ENCODE data around the gene PVALB.
A peak's percentile ranks its signal among the peaks of the same experiment; 100 is the strongest.

The PVALB gene

DNA sequence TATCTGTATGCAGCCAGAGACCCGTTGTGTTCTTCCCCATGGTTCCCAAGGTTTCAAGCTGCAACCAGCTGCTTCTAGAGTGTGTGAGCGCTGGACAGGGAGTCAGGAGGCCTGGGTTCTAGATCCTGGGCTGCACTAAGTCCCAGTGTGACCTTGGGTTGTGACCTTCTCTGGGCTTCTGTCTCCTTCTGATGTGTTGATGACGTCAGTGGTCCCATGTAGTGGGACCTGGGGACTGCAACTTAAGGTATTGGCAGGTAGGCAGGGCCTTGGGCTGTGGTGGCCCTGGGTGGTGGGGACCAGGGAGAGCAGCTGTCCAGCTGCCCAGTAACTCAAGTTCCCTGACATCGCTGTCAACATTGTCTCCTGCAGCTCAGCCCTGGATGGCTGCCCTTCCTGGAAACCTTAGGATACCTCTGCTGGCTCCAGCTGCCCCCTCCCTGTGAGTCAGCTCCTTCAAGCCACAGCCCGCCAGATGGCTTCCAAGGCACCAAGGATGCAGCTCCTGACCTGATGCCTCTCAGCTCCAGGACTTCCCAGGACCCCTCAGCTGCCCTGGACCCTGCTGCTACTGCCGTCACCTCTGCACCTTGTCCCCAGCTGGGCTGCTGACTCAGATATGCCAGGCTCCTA is 1.3 kb upstream of the PVALB start:
- in situ Hi-C loops (cut with HindIII; ENCODE audit: low pct_unique_long_range_greater_than_20kb, low sequenced_read_pairs) = no loop called here
- TF ChIP-seq JUND (IDR thresholded peaks at IDR 0.05; ENCODE audit: low read depth) = no peak
- no peak for DNase-seq (ENCODE audit: low read depth in 1 of 2, low spot score in 1 of 2)

DNA sequence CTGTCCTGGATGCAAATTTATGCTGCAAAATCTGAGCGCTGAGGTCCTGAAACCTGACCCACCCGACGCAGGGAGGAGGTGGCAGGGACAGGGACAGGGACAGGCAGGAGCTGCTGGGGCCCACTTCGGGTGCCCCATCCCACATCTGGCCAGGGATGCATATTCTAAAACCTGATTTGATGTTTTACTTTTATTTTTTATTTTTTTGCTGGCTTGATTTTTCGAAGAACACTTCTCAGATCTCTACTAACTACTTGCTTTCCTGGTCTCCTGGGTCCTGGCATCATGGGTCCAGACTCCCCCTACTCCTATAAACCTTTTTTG is 652 bp upstream of the PVALB start:
- DNase-seq (ENCODE audit: low read depth in 1 of 2, low spot score in 1 of 2) = no peak
- no peak for TF ChIP-seq JUND (IDR thresholded peaks at IDR 0.05; ENCODE audit: low read depth)
- in situ Hi-C loops (cut with HindIII; ENCODE audit: low pct_unique_long_range_greater_than_20kb, low sequenced_read_pairs) = no loop called here

DNA sequence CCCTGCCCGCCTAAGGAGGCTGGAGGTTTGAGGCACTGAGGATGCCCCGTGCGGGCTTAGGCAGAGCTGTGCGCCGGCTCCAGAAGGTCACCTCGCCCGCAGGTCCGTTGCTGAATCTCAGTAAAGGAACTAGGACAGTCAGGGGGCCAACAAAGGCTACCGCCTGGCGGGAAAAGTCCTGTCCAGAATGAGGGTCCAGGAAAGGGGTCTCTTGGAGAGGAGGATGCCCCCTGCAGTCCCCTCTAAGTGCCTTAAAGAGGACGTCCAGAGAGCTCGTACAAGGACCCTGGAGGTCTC is 548 bp downstream of the PVALB start:
- no peak for DNase-seq (ENCODE audit: low read depth in 1 of 2, low spot score in 1 of 2)
- in situ Hi-C loops (cut with HindIII; ENCODE audit: low pct_unique_long_range_greater_than_20kb, low sequenced_read_pairs) = no loop called here
- TF ChIP-seq JUND (IDR thresholded peaks at IDR 0.05; ENCODE audit: low read depth) = no peak

DNA sequence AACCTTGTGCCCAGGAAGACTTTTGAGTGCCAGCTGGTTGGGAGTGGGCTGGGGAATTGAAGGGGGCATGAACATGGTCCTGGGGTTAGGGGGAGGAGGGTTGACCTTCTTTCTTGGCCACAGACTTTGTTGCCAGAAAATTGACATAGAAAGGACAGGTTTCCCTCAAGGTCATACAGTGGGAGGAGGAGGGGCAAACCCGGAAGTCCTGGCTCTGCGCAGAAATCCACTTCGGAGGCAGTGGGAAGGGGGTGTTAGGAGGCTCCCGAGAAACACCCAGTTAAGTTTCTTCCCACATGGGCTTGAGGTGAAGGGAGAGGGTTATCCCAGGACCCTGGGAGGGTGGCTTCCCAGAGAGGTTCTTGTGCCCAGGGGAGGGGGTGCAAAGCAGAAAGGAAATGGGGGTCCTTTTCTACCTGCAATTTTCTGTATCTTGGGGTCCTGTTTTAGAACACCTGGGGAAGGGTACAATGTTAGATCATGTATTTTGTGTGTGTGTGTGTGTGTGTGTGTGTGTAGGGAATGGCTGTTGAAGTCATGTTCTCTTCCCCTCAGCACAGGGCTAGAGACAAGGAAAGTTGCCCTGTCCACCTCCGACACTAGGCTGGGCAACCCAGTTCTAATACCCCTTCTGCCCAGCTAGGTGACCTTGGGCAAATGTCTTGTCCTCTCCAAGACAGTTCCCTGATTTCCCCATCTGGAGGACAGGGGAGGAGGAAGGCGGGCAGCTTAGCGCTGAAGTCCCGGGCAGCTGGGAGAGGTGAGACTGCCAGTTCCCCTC is 1.1 kb downstream of the PVALB start:
- TF ChIP-seq JUND (IDR thresholded peaks at IDR 0.05; ENCODE audit: low read depth) = no peak
- in situ Hi-C loops (cut with HindIII; ENCODE audit: low pct_unique_long_range_greater_than_20kb, low sequenced_read_pairs) = no loop called here
- DNase-seq (ENCODE audit: low read depth in 1 of 2, low spot score in 1 of 2) = no peak

DNA sequence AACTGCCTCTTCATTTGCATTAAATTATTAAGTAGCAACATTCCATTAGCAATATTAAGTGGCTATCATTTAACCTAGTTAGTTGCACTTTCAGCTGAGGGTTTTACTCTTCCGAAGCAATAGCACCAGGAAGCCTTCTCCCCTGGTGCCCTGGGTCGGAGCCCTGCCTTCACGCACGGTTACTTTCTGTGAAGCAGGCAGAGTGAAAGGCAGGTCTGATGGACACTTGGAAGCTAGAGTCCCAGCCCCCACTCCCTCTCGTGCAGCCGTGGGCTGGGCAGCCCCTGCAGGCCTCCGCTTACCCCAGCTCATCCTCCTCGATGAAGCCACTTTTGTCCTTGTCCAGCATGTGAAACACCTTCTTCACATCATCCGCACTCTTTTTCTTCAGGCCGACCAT is 2.0 kb downstream of the PVALB start:
- in situ Hi-C loops (cut with HindIII; ENCODE audit: low pct_unique_long_range_greater_than_20kb, low sequenced_read_pairs) = no loop called here
- no peak for TF ChIP-seq JUND (IDR thresholded peaks at IDR 0.05; ENCODE audit: low read depth)
- DNase-seq (ENCODE audit: low read depth in 1 of 2, low spot score in 1 of 2) = no peak

DNA sequence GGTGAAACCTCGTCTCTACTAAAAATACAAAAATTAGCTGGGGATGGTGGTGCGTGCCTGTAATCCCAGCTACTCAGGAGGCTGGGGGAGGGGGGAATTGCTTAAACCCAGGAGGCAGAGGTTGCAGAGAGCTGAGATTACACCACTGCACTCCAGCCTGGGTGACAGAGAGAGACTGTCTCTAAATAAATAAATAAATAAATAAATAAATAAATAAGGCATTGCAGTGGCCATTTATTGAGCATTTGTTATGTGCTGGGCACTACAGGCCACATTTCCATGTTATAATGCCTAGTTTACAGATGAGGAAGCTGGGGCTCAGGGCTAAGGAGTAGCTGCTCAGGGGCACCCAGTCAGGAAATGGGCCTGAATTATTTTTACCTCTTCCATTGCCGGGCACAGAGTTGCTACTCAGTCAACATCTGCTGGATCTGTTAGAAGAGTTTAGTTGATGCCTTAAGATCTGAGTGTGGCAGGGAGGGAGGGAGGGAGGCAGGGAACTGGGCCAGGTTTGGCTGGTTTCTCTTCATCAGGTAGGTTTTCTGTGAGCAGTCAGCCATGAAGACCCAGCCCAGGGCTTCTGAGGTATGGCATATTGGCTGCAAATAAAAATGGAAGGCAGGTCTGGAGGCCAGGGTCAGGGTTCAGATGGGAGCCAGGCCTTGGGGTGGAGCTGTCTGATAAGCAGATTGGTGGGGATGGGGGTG is 5.6 kb downstream of the PVALB start:
- TF ChIP-seq JUND (IDR thresholded peaks at IDR 0.05; ENCODE audit: low read depth) = no peak
- DNase-seq (ENCODE audit: low read depth in 1 of 2, low spot score in 1 of 2) = no peak
- in situ Hi-C loops (cut with HindIII; ENCODE audit: low pct_unique_long_range_greater_than_20kb, low sequenced_read_pairs) = no loop called here

DNA sequence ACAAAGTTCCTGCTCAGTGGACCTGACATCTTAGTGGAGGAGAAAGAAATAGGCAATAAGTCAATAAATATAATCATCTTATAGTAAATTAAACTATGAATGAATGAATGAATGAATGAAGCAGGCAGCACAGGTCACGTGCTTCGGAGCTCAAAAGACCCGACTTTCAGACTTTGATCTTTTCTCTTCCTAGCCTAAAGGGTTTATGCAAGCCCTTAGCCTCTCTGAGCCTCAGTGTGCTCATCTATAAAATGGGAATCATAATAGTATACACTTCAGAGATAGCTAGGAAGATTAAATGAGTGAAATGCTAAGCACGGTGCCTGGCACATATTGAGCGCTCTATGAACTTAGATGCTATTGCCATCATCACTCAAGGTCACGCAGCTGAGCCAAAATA is 7.5 kb downstream of the PVALB start:
- no peak for DNase-seq (ENCODE audit: low read depth in 1 of 2, low spot score in 1 of 2)
- in situ Hi-C loops (cut with HindIII; ENCODE audit: low pct_unique_long_range_greater_than_20kb, low sequenced_read_pairs) = no loop called here
- no peak for TF ChIP-seq JUND (IDR thresholded peaks at IDR 0.05; ENCODE audit: low read depth)

DNA sequence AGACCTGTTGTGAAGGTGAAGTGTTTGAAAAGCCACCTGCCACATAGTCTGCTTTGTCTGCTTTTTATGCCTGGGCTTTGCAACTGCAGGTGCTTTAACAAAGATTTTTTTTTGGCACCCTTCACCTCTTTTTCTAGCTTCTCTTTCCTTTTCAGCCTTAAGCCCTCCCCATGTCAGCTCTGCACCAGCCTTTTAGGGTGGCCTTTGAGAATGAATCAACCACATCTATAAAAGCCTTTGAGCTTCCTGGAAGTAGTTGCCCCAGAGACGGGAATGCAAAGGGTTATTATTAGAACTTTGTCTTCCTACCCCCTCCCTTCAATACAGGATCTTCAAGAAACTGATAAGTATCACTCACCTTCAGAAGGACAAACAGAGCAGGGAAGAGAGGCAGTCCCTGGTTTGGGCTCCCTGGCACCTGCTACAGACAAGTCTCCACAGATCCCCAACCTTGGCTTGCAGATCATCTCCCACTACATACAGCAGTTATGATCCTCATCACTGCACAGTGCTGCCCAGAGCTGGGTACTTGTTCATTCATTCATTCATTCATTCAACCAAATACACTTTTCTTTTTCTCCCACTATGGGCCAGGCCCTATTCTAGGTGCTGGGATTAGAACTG is 8.0 kb downstream of the PVALB start:
- no peak for TF ChIP-seq JUND (IDR thresholded peaks at IDR 0.05; ENCODE audit: low read depth)
- in situ Hi-C loops (cut with HindIII; ENCODE audit: low pct_unique_long_range_greater_than_20kb, low sequenced_read_pairs) = no loop called here
- DNase-seq (ENCODE audit: low read depth in 1 of 2, low spot score in 1 of 2) = peak in 1 of 2 experiments; percentile 46

DNA sequence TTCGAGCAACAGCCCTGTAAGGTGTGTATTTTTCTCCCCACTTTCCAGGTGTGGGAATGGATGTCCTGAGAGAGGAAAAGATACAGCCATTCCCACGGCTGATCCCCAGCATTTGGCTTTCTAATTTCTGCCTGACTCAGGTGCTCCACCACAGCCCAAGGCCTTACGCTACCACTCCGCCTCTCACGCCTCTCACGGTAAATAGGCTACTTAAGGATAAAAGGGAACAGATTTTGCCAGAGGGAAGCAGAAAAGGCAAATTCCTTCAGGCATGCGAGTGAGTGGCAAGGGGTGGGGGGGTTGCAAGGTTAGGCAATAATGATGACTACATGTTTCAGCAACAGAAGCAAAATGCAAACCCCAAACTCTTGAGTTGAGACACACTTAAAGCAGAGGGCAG is 9.2 kb downstream of the PVALB start:
- in situ Hi-C loops (cut with HindIII; ENCODE audit: low pct_unique_long_range_greater_than_20kb, low sequenced_read_pairs) = no loop called here
- DNase-seq (ENCODE audit: low read depth in 1 of 2, low spot score in 1 of 2) = no peak
- TF ChIP-seq JUND (IDR thresholded peaks at IDR 0.05; ENCODE audit: low read depth) = no peak

DNA sequence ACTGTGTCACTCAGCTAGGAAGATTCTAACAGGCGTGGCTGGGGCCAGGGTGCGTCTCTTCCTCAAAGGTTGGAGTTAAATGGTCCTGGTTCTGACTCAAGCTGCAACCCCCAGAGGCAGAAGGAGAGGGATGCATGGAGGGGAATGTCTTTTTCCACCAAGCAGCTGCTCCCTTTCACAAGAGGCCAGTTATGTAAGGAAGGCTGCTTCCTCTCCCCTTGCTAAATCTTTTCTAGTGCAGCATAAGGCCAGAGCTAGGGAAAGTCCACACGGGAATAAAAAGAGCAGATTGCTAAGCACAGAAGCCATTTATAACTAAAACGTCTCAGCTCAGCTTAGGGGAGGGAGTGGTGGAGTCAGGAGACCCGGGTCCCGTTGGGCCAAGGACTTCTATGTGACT is 10.0 kb downstream of the PVALB start:
- DNase-seq (ENCODE audit: low read depth in 1 of 2, low spot score in 1 of 2) = no peak
- in situ Hi-C loops (cut with HindIII; ENCODE audit: low pct_unique_long_range_greater_than_20kb, low sequenced_read_pairs) = no loop called here
- TF ChIP-seq JUND (IDR thresholded peaks at IDR 0.05; ENCODE audit: low read depth) = no peak

DNA sequence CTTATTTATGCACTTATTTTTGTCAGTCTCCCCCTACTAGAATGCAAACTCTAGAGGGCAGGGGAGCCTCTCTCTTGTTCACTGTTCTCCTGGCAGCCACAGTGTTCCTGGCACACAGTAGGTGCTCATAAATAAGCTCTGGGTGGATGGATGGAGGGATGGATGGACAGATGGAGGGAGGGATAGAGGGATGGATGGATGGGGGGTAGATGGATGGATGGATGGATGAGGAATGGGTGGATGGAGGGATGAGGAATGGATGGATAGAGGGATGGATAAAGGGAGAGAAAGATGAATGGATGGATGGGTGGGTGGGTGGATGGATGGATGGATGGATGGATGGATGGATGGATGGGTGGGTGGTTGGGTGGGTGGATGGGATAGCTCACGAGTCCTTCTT is 13.5 kb downstream of the PVALB start:
- in situ Hi-C loops (cut with HindIII; ENCODE audit: low pct_unique_long_range_greater_than_20kb, low sequenced_read_pairs) = no loop called here
- no peak for DNase-seq (ENCODE audit: low read depth in 1 of 2, low spot score in 1 of 2)
- TF ChIP-seq JUND (IDR thresholded peaks at IDR 0.05; ENCODE audit: low read depth) = no peak

DNA sequence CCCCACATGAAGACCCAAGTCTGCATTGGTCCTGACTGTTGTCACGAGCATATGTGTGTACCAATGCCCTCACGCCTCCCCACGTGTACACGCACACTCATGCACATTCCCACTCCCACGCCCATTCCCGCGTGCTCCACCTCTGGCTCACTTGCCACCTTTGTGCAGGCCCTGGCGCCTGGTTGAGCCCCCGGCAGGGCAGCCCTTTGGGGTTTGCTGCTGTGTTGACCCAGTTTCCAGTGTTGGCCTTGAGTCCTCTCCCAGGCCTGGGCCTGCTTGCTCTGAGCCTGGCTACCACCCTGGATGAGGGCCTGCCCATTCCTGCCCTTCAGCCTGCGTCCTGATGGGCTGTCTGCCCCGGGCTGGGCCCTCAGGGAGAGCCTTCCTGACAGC is 18.2 kb downstream of the PVALB start:
- no peak for TF ChIP-seq JUND (IDR thresholded peaks at IDR 0.05; ENCODE audit: low read depth)
- no peak for DNase-seq (ENCODE audit: low read depth in 1 of 2, low spot score in 1 of 2)
- in situ Hi-C loops (cut with HindIII; ENCODE audit: low pct_unique_long_range_greater_than_20kb, low sequenced_read_pairs) = no loop called here
